ENCODE measurements around the gene SPAG6. TPM values are rescaled to one million over a fixed set of nuclear protein-coding genes. Genes with fewer than 3 reads are reported as not detected.

SPAG6 gene
- total RNA-seq, 1 donor from 2014 or later: not detected

DNA sequence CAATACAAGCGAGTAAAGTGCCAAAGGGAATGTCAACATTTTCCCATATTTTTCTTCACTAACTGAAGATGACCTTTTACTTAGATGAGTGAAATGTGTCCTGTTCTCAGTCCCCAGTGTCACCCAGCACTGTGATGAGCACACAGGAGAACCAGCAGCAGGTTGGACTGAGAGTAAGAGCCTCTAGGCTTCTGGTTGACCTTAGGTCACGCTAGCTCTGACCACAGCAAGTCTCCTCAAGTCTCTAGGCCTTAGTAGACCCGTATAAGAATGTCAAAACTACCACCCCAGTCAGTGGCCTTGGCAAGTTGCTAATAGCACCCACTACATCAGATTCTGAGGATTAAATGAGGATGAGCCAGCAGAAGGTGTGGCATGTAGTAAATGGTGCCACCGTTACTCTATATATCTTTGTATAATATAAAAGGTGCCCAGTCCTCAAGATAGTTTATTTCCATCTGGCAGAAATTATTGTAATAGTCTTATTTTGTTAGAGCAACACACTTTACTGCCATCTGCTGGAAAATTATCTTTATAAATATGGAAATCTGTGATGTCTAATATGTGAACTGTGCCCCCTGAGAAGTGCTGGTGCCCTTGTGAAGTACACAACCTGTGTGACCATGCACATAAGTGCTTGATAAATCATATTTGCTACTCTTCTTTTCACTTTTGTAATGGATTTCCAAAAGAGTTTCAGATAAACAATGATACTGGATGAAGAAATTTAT is 75.7 kb downstream of the SPAG6 start:
- no peak overlapping the region for H3K4me3 ChIP-seq (ENCODE audit: low read depth, low read length)
- DNase-seq (ENCODE audit: low read depth): no peak
- TF ChIP-seq, protein P1, sequence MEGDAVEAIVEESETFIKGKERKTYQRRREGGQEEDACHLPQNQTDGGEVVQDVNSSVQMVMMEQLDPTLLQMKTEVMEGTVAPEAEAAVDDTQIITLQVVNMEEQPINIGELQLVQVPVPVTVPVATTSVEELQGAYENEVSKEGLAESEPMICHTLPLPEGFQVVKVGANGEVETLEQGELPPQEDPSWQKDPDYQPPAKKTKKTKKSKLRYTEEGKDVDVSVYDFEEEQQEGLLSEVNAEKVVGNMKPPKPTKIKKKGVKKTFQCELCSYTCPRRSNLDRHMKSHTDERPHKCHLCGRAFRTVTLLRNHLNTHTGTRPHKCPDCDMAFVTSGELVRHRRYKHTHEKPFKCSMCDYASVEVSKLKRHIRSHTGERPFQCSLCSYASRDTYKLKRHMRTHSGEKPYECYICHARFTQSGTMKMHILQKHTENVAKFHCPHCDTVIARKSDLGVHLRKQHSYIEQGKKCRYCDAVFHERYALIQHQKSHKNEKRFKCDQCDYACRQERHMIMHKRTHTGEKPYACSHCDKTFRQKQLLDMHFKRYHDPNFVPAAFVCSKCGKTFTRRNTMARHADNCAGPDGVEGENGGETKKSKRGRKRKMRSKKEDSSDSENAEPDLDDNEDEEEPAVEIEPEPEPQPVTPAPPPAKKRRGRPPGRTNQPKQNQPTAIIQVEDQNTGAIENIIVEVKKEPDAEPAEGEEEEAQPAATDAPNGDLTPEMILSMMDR (conservative IDR thresholded peaks at IDR 0.05; ENCODE audit: low read depth, low read length): no peak

DNA sequence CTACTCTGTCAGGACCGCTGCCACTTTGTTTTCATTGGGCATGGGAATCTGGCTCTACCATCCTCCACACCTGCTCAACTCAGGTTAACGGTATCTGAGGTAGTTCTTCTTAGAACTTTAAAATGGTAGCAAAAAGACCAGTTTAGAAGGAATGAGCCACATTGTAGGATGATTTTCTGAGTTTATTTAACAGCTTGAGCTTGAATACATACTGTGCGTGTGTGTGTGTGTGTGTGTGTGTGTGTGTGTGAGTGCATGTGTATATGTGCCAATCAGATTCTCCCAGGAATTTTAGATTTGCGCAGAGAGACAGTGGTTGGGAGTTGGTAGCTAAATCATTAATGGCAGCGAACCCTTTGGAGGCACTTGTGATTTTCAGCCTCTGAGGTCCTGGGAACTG is 81.4 kb downstream of the SPAG6 start:
- TF ChIP-seq, protein P1 (conservative IDR thresholded peaks at IDR 0.05; ENCODE audit: low read depth, low read length): no peak
- no peak for DNase-seq (ENCODE audit: low read depth)
- H3K4me3 ChIP-seq (ENCODE audit: low read depth, low read length): no peak overlapping the region

DNA sequence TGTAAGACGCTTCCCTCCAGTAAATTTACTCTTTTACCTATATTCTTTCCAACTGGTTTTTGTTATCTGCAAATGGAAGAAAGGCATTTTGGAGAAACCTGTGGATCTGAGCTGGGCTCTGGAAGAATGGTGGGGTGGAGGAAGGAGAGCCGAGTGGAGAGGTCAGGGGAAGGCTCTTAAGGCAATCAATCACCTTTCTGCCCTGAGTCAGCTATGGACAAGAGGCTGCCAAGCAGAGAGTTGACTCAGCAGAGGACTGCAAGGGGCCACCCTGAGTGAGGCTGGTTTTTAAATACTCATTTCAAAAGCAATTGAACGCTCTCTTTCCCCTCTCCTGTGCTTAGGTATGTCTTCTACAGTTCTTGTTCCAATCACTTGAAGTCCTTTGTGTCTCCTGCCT is 81.8 kb downstream of the SPAG6 start:
- no peak overlapping the region for H3K4me3 ChIP-seq (ENCODE audit: low read depth, low read length)
- TF ChIP-seq, protein P1 (conservative IDR thresholded peaks at IDR 0.05; ENCODE audit: low read depth, low read length): no peak
- peak; percentile 55 for DNase-seq (ENCODE audit: low read depth)

DNA sequence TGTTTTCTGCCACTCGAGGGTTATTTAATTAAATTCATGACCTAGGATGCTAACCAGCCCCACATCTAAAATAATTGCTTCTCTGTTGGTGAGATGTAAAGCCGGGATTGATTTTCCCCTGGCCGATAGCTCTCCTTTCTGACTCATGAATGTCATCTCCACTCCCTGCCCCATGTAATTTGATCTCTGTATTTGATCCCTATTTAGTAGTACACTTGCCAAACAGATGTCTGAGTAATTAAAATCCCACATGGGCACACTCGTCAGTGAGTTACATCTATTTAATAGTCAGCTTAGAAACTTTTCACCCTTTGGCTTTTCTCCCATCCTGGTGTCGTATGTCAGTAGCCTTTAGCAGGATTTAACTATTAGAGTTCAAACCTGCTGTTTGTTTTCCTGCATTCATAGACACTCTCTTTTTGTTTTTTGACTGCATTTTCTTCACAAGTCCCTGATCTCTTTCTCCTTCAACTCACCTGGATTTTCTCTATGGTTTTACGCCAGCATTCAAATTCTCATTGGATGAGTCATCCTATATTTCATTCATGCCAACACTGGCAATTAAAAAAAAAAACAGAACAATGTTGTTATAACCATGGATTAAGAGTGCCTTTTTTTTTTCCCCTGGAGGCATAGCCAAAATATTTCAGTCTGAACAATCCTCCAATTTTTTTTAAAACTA is 82.7 kb downstream of the SPAG6 start:
- peak; percentile 81 for DNase-seq (ENCODE audit: low read depth)
- TF ChIP-seq, protein P1 (conservative IDR thresholded peaks at IDR 0.05; ENCODE audit: low read depth, low read length): no peak
- no peak overlapping the region for H3K4me3 ChIP-seq (ENCODE audit: low read depth, low read length)

DNA sequence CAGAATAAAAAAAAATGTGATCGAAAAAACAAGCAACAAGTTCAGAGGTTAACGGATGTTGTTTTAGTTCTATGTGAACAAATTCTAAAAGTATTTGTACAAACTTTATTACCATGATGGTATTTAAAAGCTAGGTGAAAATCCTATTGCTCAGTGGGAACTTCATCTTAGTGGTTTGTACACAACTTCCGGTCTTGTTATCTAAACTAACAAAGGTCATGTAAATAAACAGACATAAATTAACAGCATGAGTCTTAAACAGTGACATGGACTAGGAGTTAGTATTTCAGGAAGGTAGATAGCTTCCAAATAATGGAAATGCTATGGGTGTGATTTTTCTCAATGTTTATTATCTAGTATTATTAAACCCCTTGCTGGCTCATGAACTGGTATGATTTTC is 83.8 kb downstream of the SPAG6 start:
- no peak for DNase-seq (ENCODE audit: low read depth)
- TF ChIP-seq, protein P1 (conservative IDR thresholded peaks at IDR 0.05; ENCODE audit: low read depth, low read length): no peak
- H3K4me3 ChIP-seq (ENCODE audit: low read depth, low read length): no peak overlapping the region

DNA sequence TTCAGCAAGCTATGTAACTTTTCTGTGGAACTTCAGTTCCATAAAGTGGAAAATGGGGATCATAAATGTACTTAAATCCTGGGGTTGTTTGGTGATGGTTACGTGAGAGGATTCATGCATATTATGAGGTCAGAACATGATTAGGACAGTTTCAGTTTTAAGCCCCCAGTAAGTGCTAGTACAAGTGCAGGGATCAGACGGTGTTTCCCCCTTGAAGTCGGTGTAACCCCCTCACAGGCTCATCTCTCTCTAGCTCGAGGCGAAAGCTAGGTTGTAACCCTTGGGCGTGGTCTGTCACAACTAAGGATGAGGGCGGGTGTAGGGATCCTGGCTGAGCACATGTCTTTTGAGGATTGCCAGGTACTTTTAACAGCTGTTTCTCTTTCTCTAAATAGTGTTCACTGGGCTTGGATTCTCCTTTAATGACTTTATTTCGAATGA is 84.7 kb downstream of the SPAG6 start:
- H3K4me3 ChIP-seq (ENCODE audit: low read depth, low read length): no peak overlapping the region
- DNase-seq (ENCODE audit: low read depth): no peak
- TF ChIP-seq, protein P1 (conservative IDR thresholded peaks at IDR 0.05; ENCODE audit: low read depth, low read length): no peak
